HT-29 (cell line): ENCODE measurements around the gene TMEM61. TPM values are rescaled to one million over a fixed set of nuclear protein-coding genes. Genes with fewer than 3 reads are reported as not detected.
"Not testable (repeated sequence)": the region's sequence is repeated elsewhere in the genome, so short reads cannot be mapped to it uniquely, and the experiment has no call there.

Source experiments
- DNase-seq: peaks from one replicate; pipeline ENCODE4 v3.0.0-alpha.2; 2015; ENCODE audit warnings: low spot score
- total RNA-seq: library from RNA; depleted of rRNA; stranded (reverse); fragments of >200 nt; shearing (Covaris generic); gene quantifications from 2 replicates; pipeline ENCODE4 v1.2.3, GENCODE V29; 2014

TMEM61 gene
- total RNA-seq, 1 experiment from 2014 or later, result 4.8 TPM

DNA sequence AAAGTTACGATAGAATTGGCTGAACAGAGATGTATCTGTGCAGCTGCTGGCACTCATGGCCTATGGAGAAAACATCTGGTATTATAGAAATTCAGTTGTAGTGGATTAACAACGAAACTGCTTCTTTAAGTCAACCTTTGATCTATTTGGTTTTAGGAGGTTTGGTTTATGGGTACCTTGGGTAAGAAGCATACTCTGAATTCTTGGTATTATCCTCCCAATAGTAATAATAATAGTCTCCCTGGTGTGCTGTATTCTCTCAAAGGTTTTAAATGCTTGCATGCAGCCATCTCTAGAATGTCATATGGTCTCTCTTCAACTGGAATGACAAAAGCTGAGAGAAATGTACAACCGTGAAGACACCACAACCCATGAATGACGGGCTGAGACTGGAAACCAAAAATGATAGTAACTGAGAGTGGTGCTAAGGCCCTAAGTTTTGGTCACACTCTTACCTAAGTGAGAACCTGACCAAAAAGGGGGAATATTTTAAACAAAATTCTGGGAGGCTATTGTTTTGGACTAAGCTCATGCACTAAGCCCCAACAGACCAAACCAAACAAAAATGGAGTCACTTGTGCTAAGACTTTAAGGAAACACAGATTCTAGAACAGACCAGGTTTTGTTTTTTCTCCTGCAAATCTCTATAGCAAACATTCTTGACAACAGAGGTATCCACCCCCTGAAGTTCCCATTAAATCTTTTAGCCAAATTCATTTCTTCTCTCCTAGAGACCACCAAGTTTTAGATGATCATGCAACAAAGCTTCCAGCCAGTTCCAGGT is 17.6 kb upstream of the TMEM61 start:
- no peak for DNase-seq

DNA sequence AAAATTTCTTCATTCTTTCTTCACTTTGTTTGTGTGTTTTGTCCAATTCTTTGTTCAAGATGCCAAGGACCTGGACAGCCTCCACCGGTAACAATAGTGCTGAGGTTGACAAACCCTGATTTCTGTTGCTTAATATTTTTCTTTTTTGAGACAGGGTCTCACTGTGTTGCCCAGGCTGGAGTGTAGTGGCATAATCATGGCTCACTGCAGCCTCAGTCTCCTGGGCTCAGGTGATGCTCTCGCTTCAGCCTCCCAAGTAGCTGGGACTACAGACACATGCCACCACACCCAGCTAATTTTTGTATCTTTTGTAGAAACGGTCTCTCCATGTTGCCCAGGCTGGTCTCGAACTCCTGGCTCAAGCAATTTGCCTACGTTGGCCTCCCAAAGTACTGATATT is 16.6 kb upstream of the TMEM61 start:
- not testable (repeated sequence) for DNase-seq

DNA sequence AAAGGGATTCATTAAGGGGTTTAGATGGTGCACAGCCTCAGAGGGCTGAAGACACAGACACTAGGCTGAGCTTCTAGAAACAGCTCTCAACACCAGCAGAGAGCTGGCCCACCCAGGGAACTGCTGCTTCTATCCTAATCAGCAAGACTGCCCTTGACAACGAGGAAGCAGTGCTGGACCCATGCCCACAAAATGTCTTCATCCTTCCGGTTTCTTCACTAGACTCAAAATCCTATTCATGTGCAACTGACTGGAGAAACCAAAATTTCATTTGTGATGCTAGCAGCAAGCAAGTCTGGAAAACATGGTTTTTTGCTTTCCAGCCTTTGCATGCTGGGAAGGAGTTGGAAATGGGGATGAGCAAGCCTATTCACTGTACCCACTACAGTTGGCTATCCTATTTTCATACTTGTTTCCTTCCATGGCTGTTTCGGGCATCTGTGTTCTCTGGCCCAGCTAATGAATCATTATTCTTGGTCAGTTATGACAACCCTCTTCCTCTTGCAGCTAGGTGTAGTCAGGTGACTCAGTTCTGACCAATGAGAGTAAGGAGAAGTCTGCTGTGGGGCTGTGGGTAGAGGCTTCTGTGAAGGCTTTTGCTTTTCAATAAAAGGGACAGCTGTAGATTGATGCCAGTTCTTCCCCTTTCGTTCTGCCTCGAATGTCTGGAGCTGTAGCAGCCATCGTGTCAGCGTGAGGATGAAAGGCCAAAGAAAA is 14.6 kb upstream of the TMEM61 start:
- peak; percentile 45 for DNase-seq

DNA sequence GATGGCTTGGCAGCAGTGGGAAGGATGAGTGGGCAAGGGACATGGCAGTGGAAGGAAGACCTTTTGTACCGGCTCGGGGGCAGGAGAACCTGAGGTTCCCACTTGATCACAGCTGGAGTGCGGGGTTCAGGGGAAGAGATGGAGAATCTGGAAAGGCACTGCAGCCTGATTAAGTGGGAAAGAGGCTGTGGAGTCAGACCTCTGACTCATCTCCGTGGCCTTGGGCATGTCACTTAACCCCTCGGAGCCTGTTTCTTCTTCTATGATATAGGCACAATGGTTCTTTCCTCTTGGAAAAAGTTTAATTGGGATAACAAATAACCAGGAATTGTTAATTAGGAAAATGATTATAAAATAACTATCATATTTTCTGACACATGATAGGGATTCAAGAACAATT is 13.1 kb upstream of the TMEM61 start:
- no peak for DNase-seq

- DNase-seq, result no peak
These were observed 11.9 kb upstream of the TMEM61 start for GRCh38 chr1:54968551-54968950.

DNA sequence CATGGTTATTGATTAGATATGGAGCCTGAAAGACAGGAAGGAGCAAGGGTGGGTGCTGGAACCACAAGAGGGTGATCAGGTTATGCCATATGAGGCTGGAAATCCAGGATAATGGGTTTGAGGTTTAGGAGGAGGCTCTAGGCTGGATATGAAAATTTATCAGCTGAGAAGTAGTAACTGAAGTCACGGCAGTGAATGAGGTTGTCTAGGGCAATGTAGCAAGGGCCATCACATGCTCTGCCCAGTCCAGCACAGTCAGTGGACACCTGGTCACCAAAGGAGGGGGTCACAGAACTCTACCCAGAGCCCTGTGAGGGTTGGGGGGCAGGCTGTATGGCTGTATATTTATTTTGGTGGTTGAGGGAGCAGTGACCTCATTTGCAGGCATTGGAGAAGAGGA is 10.5 kb upstream of the TMEM61 start:
- no peak for DNase-seq

DNA sequence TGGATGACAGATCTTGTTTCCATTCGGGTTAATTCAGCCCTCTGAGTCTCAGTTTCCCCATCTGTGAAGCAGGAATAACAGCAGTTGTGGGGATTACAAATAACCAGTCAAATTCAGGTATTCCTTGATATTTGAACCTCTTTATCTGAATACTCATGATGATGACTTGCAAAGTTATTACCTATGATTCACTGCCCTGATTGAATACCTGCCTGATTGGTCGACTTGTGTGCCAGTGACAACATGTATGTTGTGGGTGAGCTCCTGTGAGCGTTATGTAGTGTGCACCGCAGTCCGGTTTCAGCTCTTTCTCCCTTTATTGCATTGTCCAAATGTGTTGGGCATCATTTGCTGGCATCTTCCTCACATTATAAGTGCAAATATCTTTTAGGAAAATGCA is 9.5 kb upstream of the TMEM61 start:
- DNase-seq, result peak; percentile 30

- DNase-seq, result peak; percentile 68
These were observed 9.1 kb upstream of the TMEM61 start for GRCh38 chr1:54971317-54971791.

GRCh38 chr1:54972436-54972835 is 8.0 kb upstream of the TMEM61 start:
- no peak for DNase-seq

GRCh38 chr1:54973205-54973921 is 7.1 kb upstream of the TMEM61 start:
- no peak for DNase-seq

- no peak for DNase-seq
These were observed 4.9 kb upstream of the TMEM61 start for GRCh38 chr1:54975356-54976108.

GRCh38 chr1:54976747-54977146 is 3.7 kb upstream of the TMEM61 start:
- DNase-seq, result no peak

DNA sequence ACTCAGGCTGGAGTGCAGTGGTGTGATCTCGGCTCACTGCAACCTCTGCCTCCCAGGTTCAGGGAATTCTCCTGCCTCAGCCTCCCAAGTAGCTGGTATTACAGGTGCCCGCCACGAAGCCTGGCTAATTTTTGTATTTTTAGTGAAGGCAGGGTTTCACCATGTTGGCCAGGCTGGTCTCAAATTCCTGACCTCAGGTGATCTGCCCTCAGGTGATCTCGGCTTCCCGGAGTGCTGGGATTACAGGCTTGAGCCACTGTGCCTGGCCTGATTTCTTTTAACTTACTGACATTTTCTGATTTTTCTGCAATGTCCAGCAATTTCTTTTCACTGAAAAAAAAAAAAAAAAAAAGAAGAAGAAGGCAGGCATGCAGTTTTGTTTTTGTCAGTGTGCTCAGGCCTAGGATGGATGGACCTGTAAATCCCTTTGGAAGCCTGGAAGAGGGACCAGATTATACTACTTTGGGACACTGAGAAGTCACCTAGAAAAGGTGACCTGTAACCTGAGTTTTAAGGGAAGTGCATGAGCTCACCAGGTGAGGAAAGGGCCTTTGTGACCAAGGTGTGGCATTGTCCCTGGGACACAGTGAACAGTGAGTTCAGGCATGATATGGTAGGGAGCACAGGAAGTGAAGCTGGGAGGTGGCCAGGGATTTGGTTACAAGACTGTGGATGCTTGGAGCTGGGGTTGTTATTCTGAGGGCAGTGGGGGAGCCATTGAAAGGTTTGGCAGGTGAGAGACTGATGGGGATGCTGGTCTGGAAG is 2.7 kb upstream of the TMEM61 start:
- no peak for DNase-seq

DNA sequence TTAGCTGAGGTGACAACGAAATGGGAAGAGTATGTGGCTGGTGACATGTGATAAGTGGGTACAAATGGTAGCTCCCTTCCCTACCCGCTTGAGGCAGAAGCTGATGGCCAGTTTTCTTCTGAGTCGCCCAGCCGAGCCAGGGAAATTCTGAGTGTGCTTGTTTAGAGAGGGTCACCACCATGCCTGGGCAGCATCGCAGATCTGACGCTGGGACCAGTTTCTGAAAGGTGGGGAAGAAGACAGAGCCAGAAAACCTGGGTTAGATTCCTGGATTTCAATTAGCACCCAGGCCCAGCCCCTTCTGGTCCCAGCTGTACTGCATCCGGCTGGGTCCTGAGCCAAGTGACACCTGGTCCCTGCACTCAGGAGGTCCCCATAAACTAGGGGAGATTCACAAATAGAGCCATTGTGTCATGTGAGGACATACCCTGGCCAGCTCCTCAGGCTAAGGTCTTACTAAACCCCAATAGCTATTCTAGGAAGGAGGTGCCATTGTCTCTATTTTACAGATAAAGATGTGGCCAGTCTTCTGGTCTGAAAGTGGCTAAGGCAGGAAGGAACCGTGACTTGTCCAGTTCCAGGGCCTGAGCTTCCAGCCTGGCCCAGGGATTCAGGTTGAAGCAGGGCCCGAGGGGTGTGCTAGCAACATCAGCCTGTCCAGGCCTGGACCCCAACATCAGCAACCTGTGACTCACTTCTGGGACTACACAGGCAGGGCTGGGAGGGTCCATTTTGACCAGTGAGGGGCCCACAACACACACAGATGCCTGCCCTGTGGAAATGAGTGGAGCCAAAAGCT is 1.7 kb upstream of the TMEM61 start:
- no peak for DNase-seq

DNA sequence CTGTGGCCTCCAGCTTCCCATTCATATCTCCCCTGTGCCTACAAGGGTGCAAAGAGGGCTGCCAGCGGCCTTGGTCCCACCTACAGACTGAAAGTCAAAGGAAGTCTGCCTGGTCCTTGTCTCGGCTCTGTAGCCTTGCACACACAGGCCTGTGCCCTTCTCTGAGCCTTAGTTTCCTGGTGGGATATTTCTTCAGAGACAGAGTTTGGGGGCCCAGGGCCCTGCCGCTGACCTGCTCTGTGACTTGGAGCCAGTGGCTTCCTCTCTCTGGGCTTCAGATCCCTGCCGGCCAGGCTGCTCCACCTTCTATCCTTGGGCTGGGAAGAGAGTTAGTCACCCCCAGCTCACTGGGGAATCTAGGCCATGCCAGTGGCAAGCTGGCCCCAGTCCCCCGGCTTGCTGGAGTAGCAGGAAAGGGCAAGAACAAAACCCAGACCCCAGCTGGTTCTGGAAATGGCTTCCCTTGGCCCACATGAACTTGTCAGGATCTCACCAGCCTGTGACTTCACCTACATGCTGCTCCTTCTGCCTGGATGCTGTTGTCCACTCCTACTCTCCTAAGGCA is 1.0 kb upstream of the TMEM61 start:
- no peak for DNase-seq

GRCh38 chr1:54980046-54980527 is 341 bp upstream of the TMEM61 start:
- no peak for DNase-seq

- no peak for DNase-seq
These were observed 1.0 kb downstream of the TMEM61 start for GRCh38 chr1:54981466-54981865.

DNA sequence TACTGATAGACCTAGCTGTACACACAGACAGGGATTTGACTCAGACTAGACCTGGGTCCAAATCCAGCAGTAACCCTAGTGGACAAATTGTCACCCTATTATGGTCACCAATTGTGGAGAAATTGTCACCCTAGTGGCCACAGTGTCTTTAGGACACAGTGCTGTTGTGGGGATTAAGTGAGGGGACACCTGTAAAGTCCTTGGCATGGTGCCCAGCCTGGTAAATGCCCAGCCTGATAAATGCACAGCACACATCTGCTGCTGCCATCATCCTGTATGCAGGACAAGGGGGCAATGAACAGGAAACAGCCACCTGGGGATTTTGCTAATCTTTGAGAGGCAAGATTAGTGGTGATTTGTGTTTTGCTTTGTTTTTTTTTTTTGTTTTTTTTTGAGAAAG is 2.3 kb downstream of the TMEM61 start:
- peak; percentile 79 for DNase-seq

GRCh38 chr1:54984131-54984842 is 3.9 kb downstream of the TMEM61 start:
- no peak for DNase-seq
